Gastrocnemius medialis (tissue), 4 donors: ENCODE results near the gene ERC1.

ENCODE experiments used
- POLR2A ChIP-seq, 2 donors: fragments of 450-650 bp; IDR thresholded peaks; one replicate each; pipeline ENCODE4 v1.6.1; 2017; ENCODE audit warnings: antibody characterized with exemption in 2 of 2, mild to moderate bottlenecking in 2 of 2, moderate library complexity in 2 of 2
- TF ChIP-seq, protein P1 (sequence below), 5 experiments: fragments of 450-650 bp in 3 of 5; fragments of 200-600 bp in 2 of 5; sonication (generic) in 2 of 5; IDR thresholded peaks in 4 of 5; conservative IDR thresholded peaks in 1 of 5; 1 replicate in 4 of 5; 2 replicates in 1 of 5; pipeline ENCODE4 v1.5.1; 2016 to 2019; ENCODE audit warnings: antibody characterized with exemption in 5 of 5, mild to moderate bottlenecking in 3 of 5, moderate library complexity in 3 of 5

DNA sequence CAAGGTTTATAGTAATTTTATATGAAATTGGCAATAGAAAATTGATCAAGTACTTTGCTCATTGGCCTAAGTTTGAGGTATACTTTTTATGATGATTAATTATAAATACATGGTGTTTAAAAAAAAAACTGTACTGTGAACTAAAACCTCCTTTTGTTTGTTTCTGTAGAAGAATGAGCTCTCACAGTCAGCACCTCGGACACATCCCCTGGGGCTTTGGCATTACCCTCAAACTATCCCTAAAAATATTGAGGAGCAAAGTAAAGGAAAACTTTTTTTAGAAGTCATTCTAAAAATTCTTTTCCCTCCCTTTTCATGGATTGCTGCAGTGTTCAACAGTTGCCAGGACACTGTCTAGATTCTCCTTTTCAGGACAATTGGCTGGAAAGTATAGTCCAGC is 419.8 kb downstream of the ERC1 start:
- TF ChIP-seq, protein P1, sequence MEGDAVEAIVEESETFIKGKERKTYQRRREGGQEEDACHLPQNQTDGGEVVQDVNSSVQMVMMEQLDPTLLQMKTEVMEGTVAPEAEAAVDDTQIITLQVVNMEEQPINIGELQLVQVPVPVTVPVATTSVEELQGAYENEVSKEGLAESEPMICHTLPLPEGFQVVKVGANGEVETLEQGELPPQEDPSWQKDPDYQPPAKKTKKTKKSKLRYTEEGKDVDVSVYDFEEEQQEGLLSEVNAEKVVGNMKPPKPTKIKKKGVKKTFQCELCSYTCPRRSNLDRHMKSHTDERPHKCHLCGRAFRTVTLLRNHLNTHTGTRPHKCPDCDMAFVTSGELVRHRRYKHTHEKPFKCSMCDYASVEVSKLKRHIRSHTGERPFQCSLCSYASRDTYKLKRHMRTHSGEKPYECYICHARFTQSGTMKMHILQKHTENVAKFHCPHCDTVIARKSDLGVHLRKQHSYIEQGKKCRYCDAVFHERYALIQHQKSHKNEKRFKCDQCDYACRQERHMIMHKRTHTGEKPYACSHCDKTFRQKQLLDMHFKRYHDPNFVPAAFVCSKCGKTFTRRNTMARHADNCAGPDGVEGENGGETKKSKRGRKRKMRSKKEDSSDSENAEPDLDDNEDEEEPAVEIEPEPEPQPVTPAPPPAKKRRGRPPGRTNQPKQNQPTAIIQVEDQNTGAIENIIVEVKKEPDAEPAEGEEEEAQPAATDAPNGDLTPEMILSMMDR (IDR thresholded peaks at IDR 0.05 in 4 of 5, conservative IDR thresholded peaks at IDR 0.05 in 1 of 5), result no peak
- TF ChIP-seq POLR2A (IDR thresholded peaks at IDR 0.05), result no peak
